HUES64 (cell line): ENCODE results near the gene BCL2.

Experiments used
- H3K27ac ChIP-seq: 2 replicates; pipeline ENCODE4 v1.7.0; 2013; ENCODE audit warnings: low read depth, low read length, inconsistent platforms
- H3K27me3 ChIP-seq: 2 replicates; pipeline ENCODE4 v1.6.1; 2013; ENCODE audit warnings: mild to moderate bottlenecking, low read length; ENCODE audit not compliant: insufficient read depth
- H3K36me3 ChIP-seq: 2 replicates; pipeline ENCODE4 v1.6.1; 2013; ENCODE audit warnings: mild to moderate bottlenecking, low read length; ENCODE audit not compliant: insufficient read depth
- H3K4me1 ChIP-seq: 2 replicates; pipeline ENCODE4 v1.6.1; 2013; ENCODE audit warnings: mild to moderate bottlenecking, low read length, moderate library complexity; ENCODE audit not compliant: insufficient read depth
- H3K4me3 ChIP-seq: 2 replicates; pipeline ENCODE4 v1.5.1; 2013; ENCODE audit warnings: mild to moderate bottlenecking, low read length, moderate library complexity
- H3K9ac ChIP-seq: 2 replicates; pipeline ENCODE4 v1.6.1; 2013; ENCODE audit warnings: mild to moderate bottlenecking, low read depth, low read length
- H3K9me3 ChIP-seq: 2 replicates; pipeline ENCODE4 v1.6.1; 2013; ENCODE audit warnings: low read depth, low read length; ENCODE audit not compliant: insufficient read depth
- WGBS: fragments of 150-250, 120-280 bp; methylation state at CpG from one replicate; pipeline ENCODE4 v1.1.7; 2013; ENCODE audit warnings: missing lambda C conversion rate; 5-methylcytosine and 5-hydroxymethylcytosine counted together

BCL2 gene

GRCh38 chr18:63104868-63105267, 214.7 kb downstream of the BCL2 start:
- H3K4me1 ChIP-seq: no peaks in the 10 kb centered on the region

GRCh38 chr18:63102941-63103744, 216.4 kb downstream of the BCL2 start:
- Histone ChIP-seq H3K9me3 (no peaks in the 10 kb centered on the region), H3K4me1 (no peaks in the 10 kb centered on the region), H3K27ac (no peak overlapping the region), H3K4me3 (no peak overlapping the region), H3K27me3 (no peaks in the 10 kb centered on the region), H3K36me3 (no peaks in the 10 kb centered on the region), H3K9ac (no peak overlapping the region)
- WGBS: 68% methylated on average over 7 of the region's 7 CpGs

More at GRCh38 chr18:63104868-63105267, 214.7 kb downstream of the BCL2 start:
- no peaks in the 10 kb centered on the region for H3K36me3 ChIP-seq
- H3K27me3 ChIP-seq: no peaks in the 10 kb centered on the region
- H3K4me3 ChIP-seq: no peak overlapping the region
- no peaks in the 10 kb centered on the region for H3K9me3 ChIP-seq
- no peak overlapping the region for H3K27ac ChIP-seq
- no peak overlapping the region for H3K9ac ChIP-seq
- 96% methylated on average over 12 of the region's 12 CpGs for WGBS

GRCh38 chr18:63100630-63101055, 218.9 kb downstream of the BCL2 start:
- H3K27ac ChIP-seq: no peak overlapping the region
- no peaks in the 10 kb centered on the region for H3K36me3 ChIP-seq
- 95% methylated on average over 7 of the region's 7 CpGs for WGBS
- no peaks in the 10 kb centered on the region for H3K27me3 ChIP-seq
- no peaks in the 10 kb centered on the region for H3K4me1 ChIP-seq
- no peak overlapping the region for H3K4me3 ChIP-seq
- no peak overlapping the region for H3K9ac ChIP-seq
- H3K9me3 ChIP-seq: no peaks in the 10 kb centered on the region

- no peak overlapping the region for H3K27ac ChIP-seq
- H3K36me3 ChIP-seq: no peaks in the 10 kb centered on the region
- WGBS: 90% methylated on average over 10 of the region's 10 CpGs
- H3K4me3 ChIP-seq: no peak overlapping the region
- H3K27me3 ChIP-seq: no peaks in the 10 kb centered on the region
- no peaks in the 10 kb centered on the region for H3K9me3 ChIP-seq
- H3K4me1 ChIP-seq: no peaks in the 10 kb centered on the region
- no peak overlapping the region for H3K9ac ChIP-seq
These were observed 219.5 kb downstream of the BCL2 start for GRCh38 chr18:63099848-63100629.

GRCh38 chr18:63099091-63099840, 220.3 kb downstream of the BCL2 start:
- H3K9me3 ChIP-seq: no peaks in the 10 kb centered on the region
- H3K9ac ChIP-seq: no peak overlapping the region
- H3K4me1 ChIP-seq: no peaks in the 10 kb centered on the region
- no peaks in the 10 kb centered on the region for H3K36me3 ChIP-seq
- no peaks in the 10 kb centered on the region for H3K27me3 ChIP-seq
- WGBS: 92% methylated on average over 14 of the region's 14 CpGs
- H3K4me3 ChIP-seq: no peak overlapping the region
- no peak overlapping the region for H3K27ac ChIP-seq

GRCh38 chr18:63098018-63098981, 221.3 kb downstream of the BCL2 start:
- H3K4me3 ChIP-seq: no peak overlapping the region
- no peaks in the 10 kb centered on the region for H3K27me3 ChIP-seq
- WGBS: 91% methylated on average over 16 of the region's 16 CpGs
- no peak overlapping the region for H3K27ac ChIP-seq
- H3K36me3 ChIP-seq: no peaks in the 10 kb centered on the region
- H3K9ac ChIP-seq: no peak overlapping the region
- H3K9me3 ChIP-seq: no peaks in the 10 kb centered on the region
- H3K4me1 ChIP-seq: no peaks in the 10 kb centered on the region

GRCh38 chr18:63097178-63097577, 222.4 kb downstream of the BCL2 start:
- Histone ChIP-seq H3K9ac (no peak overlapping the region), H3K9me3 (no peaks in the 10 kb centered on the region), H3K27me3 (no peaks in the 10 kb centered on the region), H3K36me3 (no peaks in the 10 kb centered on the region), H3K4me1 (no peaks in the 10 kb centered on the region), H3K27ac (no peak overlapping the region), H3K4me3 (no peak overlapping the region)
- WGBS: 89% methylated on average over 9 of the region's 10 CpGs

GRCh38 chr18:63096327-63096874, 223.2 kb downstream of the BCL2 start:
- no peak overlapping the region for H3K4me3 ChIP-seq
- no peak overlapping the region for H3K9ac ChIP-seq
- H3K27ac ChIP-seq: no peak overlapping the region
- WGBS: no CpG with 5 or more reads among the region's 2 CpGs
- no peaks in the 10 kb centered on the region for H3K27me3 ChIP-seq
- H3K36me3 ChIP-seq: no peaks in the 10 kb centered on the region
- no peaks in the 10 kb centered on the region for H3K4me1 ChIP-seq
- H3K9me3 ChIP-seq: no peaks in the 10 kb centered on the region

- H3K4me3 ChIP-seq: no peak overlapping the region
- H3K9ac ChIP-seq: no peak overlapping the region
- no peaks in the 10 kb centered on the region for H3K36me3 ChIP-seq
- WGBS: 93% methylated on average over 6 of the region's 6 CpGs
- H3K9me3 ChIP-seq: no peaks in the 10 kb centered on the region
- H3K4me1 ChIP-seq: no peaks in the 10 kb centered on the region
- H3K27me3 ChIP-seq: no peaks in the 10 kb centered on the region
- H3K27ac ChIP-seq: no peak overlapping the region
These were observed 223.8 kb downstream of the BCL2 start for GRCh38 chr18:63095768-63096167.

GRCh38 chr18:63091671-63092364, 227.8 kb downstream of the BCL2 start:
- H3K9me3 ChIP-seq: no peaks in the 10 kb centered on the region
- H3K27me3 ChIP-seq: no peaks in the 10 kb centered on the region
- H3K36me3 ChIP-seq: no peaks in the 10 kb centered on the region
- no peak overlapping the region for H3K4me3 ChIP-seq
- no peak overlapping the region for H3K9ac ChIP-seq
- no peak overlapping the region for H3K27ac ChIP-seq
- H3K4me1 ChIP-seq: no peaks in the 10 kb centered on the region; the same call in 1 of the 2 replicates
- WGBS: 97% methylated on average over 4 of the region's 4 CpGs
